Activated CD4-positive, alpha-beta T cell treated with anti-CD3 and anti-CD28 coated beads for 36 hours (primary cell): Measurements from ENCODE around the gene DNAJC6. TPM values are rescaled to one million over a fixed set of nuclear protein-coding genes. Genes with fewer than 3 reads are reported as not detected.

ENCODE experiments used
- ATAC-seq: fragments of 200-7000 bp; cut with Tn5 transposase; one replicate; pipeline ENCODE4 v1.10.0; 2021; ENCODE audit warnings: mild to moderate bottlenecking, moderate library complexity
- CTCF ChIA-PET: fragments of 350-600 bp; sonication (Branson Sonifier 250); formaldehyde crosslinking; loops from one replicate; lab custom pipeline; 2021; ENCODE audit warnings: antibody characterized with exemption; lab: Charles Lee
- POLR2A ChIA-PET: fragments of 350-600 bp; sonication (Branson Sonifier 250); formaldehyde crosslinking; loops from one replicate; lab custom pipeline; 2021; ENCODE audit warnings: antibody characterized with exemption, inconsistent platforms; lab: Charles Lee
- DNase-seq: peaks from one replicate; pipeline ENCODE4 v3.0.0-alpha.2; 2020
- H3K27ac Mint-ChIP-seq: one replicate; pipeline ENCODE4 v1.8.0; 2021; ENCODE audit warnings: mixed read lengths
- H3K27me3 Mint-ChIP-seq: one replicate; pipeline ENCODE4 v1.8.0; 2021; ENCODE audit warnings: mixed read lengths
- H3K36me3 Mint-ChIP-seq: one replicate; pipeline ENCODE4 v1.8.0; 2021; ENCODE audit warnings: low read depth, mixed read lengths
- H3K4me1 Mint-ChIP-seq: one replicate; pipeline ENCODE4 v1.8.0; 2021; ENCODE audit warnings: mixed read lengths
- H3K4me3 Mint-ChIP-seq: one replicate; pipeline ENCODE4 v1.8.0; 2021; ENCODE audit warnings: mild to moderate bottlenecking, moderate library complexity, mixed read lengths
- H3K9me3 Mint-ChIP-seq: one replicate; pipeline ENCODE4 v1.8.0; 2021; ENCODE audit warnings: low read depth, mixed read lengths
- intact Hi-C, 2 experiments: fragments of 100-400 bp; cut with DNase I in 1 of 2; cut with micrococcal nuclease in 1 of 2; formaldehyde crosslinking; loops; one replicate each; pipeline versions ENCODE4 v1.14.2 to v1.15.1; 2022 to 2024; cut with DNase I, micrococcal nuclease
- total RNA-seq, 2 experiments: library from RNA; stranded (reverse); gene quantifications; one replicate each; pipeline ENCODE4 v1.2.3, GENCODE V29; 2021

Gene DNAJC6
- total RNA-seq, 2 experiments from 2014 or later, result 2.3 to 2.5 TPM

- Mint-ChIP-seq H3K4me3 (no peak overlapping the region), H3K27me3 (no peaks in the 10 kb centered on the region), H3K36me3 (peaks cover 1% of the 10 kb centered on the region), H3K4me1 (peaks cover 13% of the 10 kb centered on the region), H3K9me3 (no peaks in the 10 kb centered on the region), H3K27ac (no peak overlapping the region)
- ChIA-PET POLR2A (no interaction called here), CTCF (no interaction called here)
- intact Hi-C loops, result no loop called here
- ATAC-seq (no peak), DNase-seq (no peak)
These were observed 77.1 kb downstream of the DNAJC6 start for GRCh38 chr1:65386439-65386838.

DNA sequence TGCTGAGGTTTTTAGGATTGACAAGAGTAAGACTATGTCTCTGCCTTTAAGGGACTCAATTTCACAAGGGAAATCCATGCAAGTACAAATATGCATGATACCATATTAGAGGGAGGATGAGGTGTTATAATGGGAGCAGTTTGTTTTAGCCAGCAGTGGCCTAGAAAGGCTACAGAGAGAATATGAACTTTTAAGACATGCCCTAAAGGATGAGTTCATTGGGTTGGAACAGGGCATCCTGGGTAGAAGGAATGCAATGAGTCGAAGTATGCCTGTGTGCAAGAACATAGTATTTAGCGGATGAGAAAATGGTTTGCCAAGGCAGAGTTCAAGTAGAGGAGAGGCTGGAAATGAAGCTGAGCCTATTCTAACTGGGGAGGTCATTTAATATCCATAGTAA lies 78.5 kb downstream of the DNAJC6 start:
- H3K4me3 Mint-ChIP-seq, result no peak overlapping the region
- intact Hi-C loops, result no loop called here
- H3K27me3 Mint-ChIP-seq, result no peaks in the 10 kb centered on the region
- ChIA-PET POLR2A (no interaction called here), CTCF (no interaction called here)
- no peak for ATAC-seq
- H3K36me3 Mint-ChIP-seq, result peaks cover 1% of the 10 kb centered on the region
- no peaks in the 10 kb centered on the region for H3K9me3 Mint-ChIP-seq
- DNase-seq, result no peak
- H3K4me1 Mint-ChIP-seq, result peaks cover 16% of the 10 kb centered on the region
- H3K27ac Mint-ChIP-seq, result no peak overlapping the region

DNA sequence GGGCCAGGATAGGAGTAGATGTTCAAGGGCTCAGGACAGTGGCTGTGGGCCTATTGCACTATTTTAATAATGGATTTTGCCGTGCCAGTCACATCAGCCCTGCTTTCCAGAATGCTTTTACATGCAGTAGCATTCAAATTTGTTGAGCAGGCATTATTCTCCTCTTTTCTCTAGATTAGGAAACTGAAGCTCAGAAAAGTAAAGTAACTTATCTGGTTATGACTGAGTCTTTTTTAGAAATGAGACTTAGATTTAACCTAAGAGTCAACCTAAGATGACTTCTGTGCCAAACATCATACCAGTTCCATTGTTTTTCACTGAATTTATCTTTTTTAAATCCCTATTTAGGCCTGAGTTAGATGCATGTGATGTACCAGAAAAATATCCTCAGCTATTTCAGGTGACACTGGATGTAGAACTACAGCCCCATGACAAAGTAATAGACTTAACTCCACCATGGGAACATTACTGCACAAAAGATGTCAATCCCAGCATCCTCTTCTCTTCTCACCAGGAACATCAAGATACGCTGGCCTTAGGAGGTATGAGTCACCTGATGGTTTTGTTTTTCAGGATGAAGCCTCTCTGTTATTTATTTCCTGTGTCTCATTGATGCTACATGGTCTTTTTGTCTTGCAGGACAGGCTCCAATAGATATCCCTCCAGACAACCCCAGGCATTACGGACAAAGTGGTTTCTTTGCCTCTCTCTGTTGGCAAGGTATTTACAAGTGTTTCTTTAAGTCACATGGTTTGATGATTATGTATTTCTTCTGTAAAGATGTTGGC lies 79.8 kb downstream of the DNAJC6 start:
- ChIA-PET POLR2A (no interaction called here), CTCF (no interaction called here)
- H3K4me3 Mint-ChIP-seq, result no peak overlapping the region

DNA sequence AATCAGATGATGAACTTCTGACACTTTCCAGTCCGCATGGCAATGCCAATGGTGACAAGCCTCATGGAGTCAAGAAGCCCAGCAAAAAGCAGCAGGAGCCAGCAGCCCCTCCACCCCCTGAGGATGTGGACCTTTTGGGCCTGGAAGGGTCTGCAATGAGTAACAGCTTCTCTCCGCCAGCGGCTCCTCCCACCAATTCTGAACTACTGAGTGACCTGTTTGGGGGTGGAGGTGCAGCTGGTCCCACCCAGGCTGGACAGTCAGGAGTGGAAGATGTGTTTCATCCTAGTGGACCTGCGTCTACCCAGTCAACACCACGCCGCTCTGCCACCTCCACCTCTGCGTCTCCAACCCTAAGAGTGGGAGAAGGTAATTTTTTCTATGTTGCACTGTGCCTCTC lies 83.2 kb downstream of the DNAJC6 start:
- Mint-ChIP-seq H3K27ac (no peak overlapping the region), H3K9me3 (no peaks in the 10 kb centered on the region), H3K27me3 (no peaks in the 10 kb centered on the region), H3K4me3 (no peak overlapping the region), H3K4me1 (peaks cover 50% of the 10 kb centered on the region), H3K36me3 (peaks cover 2% of the 10 kb centered on the region)
- no peak for DNase-seq
- no peak for ATAC-seq
- CTCF ChIA-PET, result interaction anchor here (0.6 to 2.4 kb wide), 2 partner anchors 38 to 182 kb away, joined by 3 to 12 read pairs; no protein-coding TSS in a partner anchor
- POLR2A ChIA-PET, result no interaction called here
- intact Hi-C loops, result loop anchor here in 1 of 2 experiments (5.0 to 10.0 kb wide), 3 partner anchors 128 to 852 kb away; no protein-coding TSS in a partner anchor

More for the DNA sequence above, 79.8 kb downstream of the DNAJC6 start:
- Mint-ChIP-seq H3K27me3 (no peaks in the 10 kb centered on the region), H3K9me3 (no peaks in the 10 kb centered on the region), H3K4me1 (peaks cover 25% of the 10 kb centered on the region), H3K36me3 (peaks cover 1% of the 10 kb centered on the region), H3K27ac (no peak overlapping the region)
- intact Hi-C loops, result no loop called here
- no peak for DNase-seq
- ATAC-seq, result no peak

DNA sequence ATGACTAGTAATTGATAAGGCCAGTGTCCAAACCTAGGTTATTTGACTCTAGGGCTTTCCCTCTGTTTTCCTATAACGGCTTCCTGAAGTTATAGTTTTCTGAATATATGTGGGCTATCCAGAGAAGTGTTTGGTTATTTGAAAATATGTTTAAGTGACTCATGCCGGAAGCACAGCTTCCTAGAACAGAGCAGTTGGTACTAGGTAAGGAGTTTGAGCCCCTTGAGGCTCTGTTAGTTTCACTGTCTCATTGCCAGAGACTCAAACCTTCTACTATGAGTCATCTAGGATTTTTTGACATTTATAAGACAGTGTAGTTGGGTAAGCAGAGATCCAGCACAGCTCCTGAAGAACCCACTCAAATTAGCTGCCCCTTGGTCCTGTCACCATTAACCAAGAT lies 84.0 kb downstream of the DNAJC6 start:
- CTCF ChIA-PET, result interaction anchor here (0.6 to 2.4 kb wide), 3 partner anchors 16 to 182 kb away, joined by 3 to 12 read pairs (median 3); no protein-coding TSS in a partner anchor
- intact Hi-C loops, result loop anchor here in 1 of 2 experiments (1.0 to 10.0 kb wide), 4 partner anchors 27 to 851 kb away; partner anchors contain the start of genes LEPR and LEPROT
- Mint-ChIP-seq H3K27ac (peak overlapping the region; percentile 28), H3K27me3 (no peaks in the 10 kb centered on the region), H3K4me1 (peaks cover 57% of the 10 kb centered on the region), H3K9me3 (no peaks in the 10 kb centered on the region), H3K36me3 (peaks cover 2% of the 10 kb centered on the region), H3K4me3 (no peak overlapping the region)
- ATAC-seq (peak; percentile 87), DNase-seq (peak; percentile 45)
- POLR2A ChIA-PET, result no interaction called here

DNA sequence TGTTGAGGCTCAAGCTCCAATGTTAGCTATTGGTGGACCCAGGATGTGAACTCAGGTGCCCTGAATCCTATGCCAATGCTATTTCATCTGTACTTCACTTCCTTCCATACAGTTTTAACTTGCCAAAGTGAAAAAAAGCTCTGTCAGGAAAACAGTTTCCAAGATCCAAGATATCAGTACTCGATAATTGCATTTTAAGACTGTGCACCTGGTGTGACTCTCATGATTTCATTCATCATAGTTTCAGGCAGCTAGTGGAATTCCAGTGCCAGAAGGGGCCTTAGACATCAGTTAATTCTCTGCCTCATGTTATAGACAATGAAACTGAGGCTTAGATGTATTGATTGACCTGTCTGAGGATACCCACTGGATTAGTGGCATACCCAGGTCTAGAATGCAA lies 84.6 kb downstream of the DNAJC6 start:
- POLR2A ChIA-PET, result no interaction called here
- Mint-ChIP-seq H3K4me1 (peaks cover 54% of the 10 kb centered on the region), H3K27me3 (no peaks in the 10 kb centered on the region), H3K36me3 (peaks cover 2% of the 10 kb centered on the region), H3K4me3 (no peak overlapping the region), H3K9me3 (no peaks in the 10 kb centered on the region), H3K27ac (peak overlapping the region; percentile 28)
- ATAC-seq (no peak), DNase-seq (no peak)
- CTCF ChIA-PET, result interaction anchor here (2.4 kb wide), 1 partner anchor 37 kb away, joined by 12 read pairs; no protein-coding TSS in a partner anchor
- intact Hi-C loops, result loop anchor here in 1 of 2 experiments (1.0 to 10.0 kb wide), 4 partner anchors 26 to 851 kb away; partner anchors contain the start of genes LEPR and LEPROT

DNA sequence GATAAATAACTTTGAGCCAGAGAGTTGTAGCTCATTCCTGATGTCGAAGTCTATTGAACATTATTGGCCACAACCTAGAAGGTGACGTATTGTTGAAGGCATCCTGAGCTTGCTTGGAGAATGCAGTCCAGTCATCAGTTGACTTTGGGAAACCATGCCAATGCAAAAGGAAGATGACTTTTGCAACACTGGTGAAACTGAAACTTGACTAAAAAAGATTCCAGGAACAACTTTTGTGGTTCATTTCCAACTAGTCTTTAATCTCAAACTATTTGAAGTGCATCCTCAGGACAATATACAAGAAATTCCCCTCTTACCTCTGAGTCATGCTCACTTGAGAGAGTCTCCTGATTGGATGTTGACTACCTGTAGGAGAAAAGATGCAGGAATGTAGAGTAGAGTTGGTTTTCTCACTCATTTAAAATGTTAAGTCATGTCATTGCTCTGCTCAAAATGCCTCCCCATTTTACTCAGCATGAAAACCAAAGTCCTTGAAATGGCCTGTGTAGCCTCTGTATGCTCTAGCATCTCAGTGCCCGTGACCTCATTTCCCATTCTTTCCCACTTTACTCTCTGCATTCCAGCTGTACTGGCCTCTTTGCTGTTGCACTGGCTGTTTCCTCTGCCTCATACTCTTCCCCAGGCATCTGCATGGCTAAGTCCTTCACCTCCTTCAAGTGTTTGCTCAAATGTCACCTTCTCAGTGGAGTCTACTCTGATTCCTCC lies 86.7 kb downstream of the DNAJC6 start:
- POLR2A ChIA-PET, result no interaction called here

DNA sequence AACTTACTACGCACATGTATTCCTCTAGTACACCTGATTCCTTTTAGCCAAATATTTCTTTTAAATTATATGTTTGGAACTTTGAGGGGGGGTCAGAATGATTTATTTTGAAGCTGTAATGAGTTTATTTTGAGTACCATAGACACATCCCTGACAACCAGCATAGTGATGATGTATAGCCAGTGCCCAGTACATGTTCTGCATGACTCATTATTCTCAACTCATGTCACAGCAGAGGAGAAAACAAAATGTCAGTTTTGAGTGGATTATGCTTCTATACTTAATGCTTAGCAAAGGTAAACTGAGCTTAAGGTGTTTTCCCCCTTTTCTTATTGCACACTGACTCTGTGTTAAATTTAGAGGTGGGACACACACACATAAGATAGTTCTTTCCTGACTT lies 88.7 kb downstream of the DNAJC6 start:
- Mint-ChIP-seq H3K4me3 (no peak overlapping the region), H3K36me3 (peaks cover 2% of the 10 kb centered on the region), H3K9me3 (no peaks in the 10 kb centered on the region), H3K27me3 (no peaks in the 10 kb centered on the region), H3K27ac (no peak overlapping the region), H3K4me1 (peaks cover 42% of the 10 kb centered on the region)
- intact Hi-C loops, result loop anchor here in 1 of 2 experiments (10.0 kb wide), 2 partner anchors 133 to 847 kb away; no protein-coding TSS in a partner anchor
- DNase-seq, result no peak
- CTCF ChIA-PET, result no interaction called here
- peak; percentile 37 for ATAC-seq
- POLR2A ChIA-PET, result no interaction called here

More for the DNA sequence above, 86.7 kb downstream of the DNAJC6 start:
- Mint-ChIP-seq H3K9me3 (no peaks in the 10 kb centered on the region), H3K4me1 (peaks cover 45% of the 10 kb centered on the region), H3K36me3 (peaks cover 2% of the 10 kb centered on the region), H3K4me3 (no peak overlapping the region), H3K27me3 (no peaks in the 10 kb centered on the region), H3K27ac (no peak overlapping the region)
- intact Hi-C loops, result loop anchor here (1.0 to 10.0 kb wide), 5 partner anchors 24 to 979 kb away; partner anchors contain the start of genes LEPR (in 1 of the 2) and LEPROT (in 1 of the 2)
- peak; percentile 16 for DNase-seq
- peak; percentile 52 for ATAC-seq
- CTCF ChIA-PET, result no interaction called here

GRCh38 chr1:65399003-65399402 lies 89.7 kb downstream of the DNAJC6 start:
- ATAC-seq (no peak), DNase-seq (no peak)
- no peak overlapping the region for H3K27ac Mint-ChIP-seq
- H3K4me3 Mint-ChIP-seq, result no peak overlapping the region
- intact Hi-C loops, result loop anchor here in 1 of 2 experiments (10.0 kb wide), 2 partner anchors 134 to 846 kb away; no protein-coding TSS in a partner anchor
- POLR2A ChIA-PET, result no interaction called here
- CTCF ChIA-PET, result no interaction called here
- H3K27me3 Mint-ChIP-seq, result no peaks in the 10 kb centered on the region
- no peaks in the 10 kb centered on the region for H3K9me3 Mint-ChIP-seq
- H3K36me3 Mint-ChIP-seq, result peaks cover 2% of the 10 kb centered on the region
- H3K4me1 Mint-ChIP-seq, result peaks cover 33% of the 10 kb centered on the region

GRCh38 chr1:65401612-65402011 lies 92.3 kb downstream of the DNAJC6 start:
- ChIA-PET POLR2A (no interaction called here), CTCF (interaction anchor here (0.8 kb wide), 1 partner anchor 1158 kb away, joined by 5 read pairs; no protein-coding TSS in a partner anchor)
- no peak for DNase-seq
- intact Hi-C loops, result no loop called here
- no peaks in the 10 kb centered on the region for H3K36me3 Mint-ChIP-seq
- peaks cover 2% of the 10 kb centered on the region for H3K27me3 Mint-ChIP-seq
- no peak overlapping the region for H3K27ac Mint-ChIP-seq
- peaks cover 12% of the 10 kb centered on the region for H3K4me1 Mint-ChIP-seq
- H3K4me3 Mint-ChIP-seq, result no peak overlapping the region
- H3K9me3 Mint-ChIP-seq, result no peaks in the 10 kb centered on the region
- ATAC-seq, result no peak

GRCh38 chr1:65404941-65405340 lies 95.6 kb downstream of the DNAJC6 start:
- no peaks in the 10 kb centered on the region for H3K4me1 Mint-ChIP-seq
- ChIA-PET POLR2A (no interaction called here), CTCF (interaction anchor here (0.6 to 1.2 kb wide), 2 partner anchors 10 to 114 kb away, joined by 3 read pairs; no protein-coding TSS in a partner anchor)
- intact Hi-C loops, result no loop called here
- H3K36me3 Mint-ChIP-seq, result no peaks in the 10 kb centered on the region
- H3K27ac Mint-ChIP-seq, result no peak overlapping the region
- no peak for DNase-seq
- no peak overlapping the region for H3K4me3 Mint-ChIP-seq
- peaks cover 2% of the 10 kb centered on the region for H3K27me3 Mint-ChIP-seq
- H3K9me3 Mint-ChIP-seq, result no peaks in the 10 kb centered on the region
- ATAC-seq, result no peak
